HFFc6 (cell line): ENCODE measurements around the gene STAT4. TPM values are rescaled to one million over a fixed set of nuclear protein-coding genes. Genes with fewer than 3 reads are reported as not detected.

Experiments
- DNase-seq: peaks from one replicate; pipeline ENCODE4 v3.0.0-alpha.2; 2018
- H3K27ac Mint-ChIP-seq: 2 replicates; pipeline ENCODE4 v1.8.0; 2020; ENCODE audit warnings: mild to moderate bottlenecking, mixed read lengths
- H3K27me3 Mint-ChIP-seq: 2 replicates; pipeline ENCODE4 v1.8.0; 2021; ENCODE audit warnings: mild to moderate bottlenecking, moderate library complexity, mixed read lengths; ENCODE audit not compliant: insufficient read depth
- H3K36me3 Mint-ChIP-seq: 2 replicates; pipeline ENCODE4 v1.8.0; 2021; ENCODE audit warnings: low read depth, mixed read lengths
- H3K4me1 Mint-ChIP-seq: 2 replicates; pipeline ENCODE4 v1.8.0; 2020; ENCODE audit warnings: low read depth, mixed read lengths
- H3K4me3 Mint-ChIP-seq: 2 replicates; pipeline ENCODE4 v1.8.0; 2020; ENCODE audit warnings: mild to moderate bottlenecking, moderate library complexity, mixed read lengths
- H3K9me3 Mint-ChIP-seq: 2 replicates; pipeline ENCODE4 v1.8.0; 2020; ENCODE audit warnings: mild to moderate bottlenecking, mixed read lengths
- CTCF ChIP-seq: fragments of 200-600 bp; sonication (generic); IDR thresholded peaks from 2 replicates; pipeline ENCODE4 v1.5.0; 2021; ENCODE audit warnings: antibody characterized with exemption, mild to moderate bottlenecking
- total RNA-seq, 6 experiments: library from RNA; stranded (reverse); fragmentation: NEBNext Ultra II Directional; extraction: Animal tissue kit (Norgen Biotek cat#: 25700); gene quantifications; 2 replicates in 1 of 6; 3 replicates in 5 of 6; pipeline ENCODE4 v1.2.3, GENCODE V29; 2021

STAT4 gene
- total RNA-seq, 6 experiments from 2014 or later: 0.31 to 1.1 (median 0.47) TPM

- no peak overlapping the region for H3K27ac Mint-ChIP-seq
- peaks cover 19% of the 10 kb centered on the region for H3K4me1 Mint-ChIP-seq
- no peak overlapping the region for H3K4me3 Mint-ChIP-seq
- no peaks in the 10 kb centered on the region; the same call in 1 of the 2 replicates for H3K9me3 Mint-ChIP-seq
- peaks cover 15% of the 10 kb centered on the region for H3K27me3 Mint-ChIP-seq
- DNase-seq: no peak
- H3K36me3 Mint-ChIP-seq: peaks cover 55% of the 10 kb centered on the region
- no peak for TF ChIP-seq CTCF
Measured at GRCh38 chr2:190987938-190988337, 162.9 kb downstream of the STAT4 start.

- DNase-seq: no peak
- H3K27me3 Mint-ChIP-seq: peaks cover 18% of the 10 kb centered on the region
- H3K4me3 Mint-ChIP-seq: no peak overlapping the region
- H3K27ac Mint-ChIP-seq: no peak overlapping the region
- peaks cover 19% of the 10 kb centered on the region for H3K4me1 Mint-ChIP-seq
- no peaks in the 10 kb centered on the region; the same call in 1 of the 2 replicates for H3K9me3 Mint-ChIP-seq
- no peak for TF ChIP-seq CTCF
- H3K36me3 Mint-ChIP-seq: peaks cover 62% of the 10 kb centered on the region
Measured at GRCh38 chr2:190987116-190987515, 163.7 kb downstream of the STAT4 start.

GRCh38 chr2:190986221-190986953 is 164.4 kb downstream of the STAT4 start:
- Mint-ChIP-seq H3K27me3 (peaks cover 18% of the 10 kb centered on the region), H3K9me3 (no peaks in the 10 kb centered on the region; the same call in 1 of the 2 replicates), H3K4me1 (peaks cover 19% of the 10 kb centered on the region), H3K27ac (no peak overlapping the region), H3K36me3 (peaks cover 68% of the 10 kb centered on the region), H3K4me3 (peak overlapping the region; percentile 17; the same call in 1 of the 2 replicates)
- TF ChIP-seq CTCF: no peak
- DNase-seq: no peak

GRCh38 chr2:190984595-190984994 is 166.2 kb downstream of the STAT4 start:
- DNase-seq: peak; percentile 57
- Mint-ChIP-seq H3K4me1 (peaks cover 30% of the 10 kb centered on the region), H3K27ac (peak overlapping the region; percentile 52), H3K4me3 (no peak overlapping the region), H3K9me3 (no peaks in the 10 kb centered on the region; the same call in 1 of the 2 replicates), H3K27me3 (peaks cover 23% of the 10 kb centered on the region), H3K36me3 (peaks cover 76% of the 10 kb centered on the region)
- TF ChIP-seq CTCF: no peak

- no peak for DNase-seq
- Mint-ChIP-seq H3K36me3 (peaks cover 90% of the 10 kb centered on the region), H3K27me3 (peaks cover 23% of the 10 kb centered on the region), H3K9me3 (no peaks in the 10 kb centered on the region; the same call in 1 of the 2 replicates), H3K27ac (no peak overlapping the region), H3K4me3 (no peak overlapping the region; the same call in 1 of the 2 replicates), H3K4me1 (peaks cover 51% of the 10 kb centered on the region)
- TF ChIP-seq CTCF: no peak
Measured at GRCh38 chr2:190982262-190983034, 168.3 kb downstream of the STAT4 start.
